NCI-H1092 (cell line): ENCODE data around the gene EFNB3.

Experiments
- DNase-seq: peaks from one replicate; lab custom pipeline; 2025; lab: John Stamatoyannopoulos, UW

The EFNB3 gene

GRCh38 chr17:7717756-7718350 lies 12.9 kb downstream of the EFNB3 start:
- DNase-seq = no peak

- DNase-seq = no peak
Measured at GRCh38 chr17:7719661-7720060, 14.7 kb downstream of the EFNB3 start.

GRCh38 chr17:7720125-7720524 lies 15.1 kb downstream of the EFNB3 start:
- DNase-seq = no peak

DNA sequence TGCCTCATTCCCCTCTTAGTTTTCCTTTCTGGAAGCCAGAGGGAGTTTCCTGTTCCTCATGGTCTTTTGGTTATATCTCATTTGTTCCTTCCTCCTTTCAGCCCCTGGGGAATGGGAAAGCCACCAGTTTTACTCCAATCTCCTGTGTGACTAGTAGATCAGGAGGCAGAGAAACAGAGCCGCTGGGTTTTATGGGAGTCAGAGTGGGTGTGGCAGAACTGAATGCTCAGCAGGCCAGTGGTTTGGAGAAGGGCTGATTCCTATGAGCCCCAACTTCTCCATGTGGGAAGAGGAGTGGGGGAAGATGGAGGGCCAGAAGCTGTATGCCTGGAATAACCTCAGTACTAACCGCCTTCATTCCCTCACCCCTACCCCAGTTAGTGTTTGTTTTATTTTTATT lies 16.6 kb downstream of the EFNB3 start:
- no peak for DNase-seq

- no peak for DNase-seq
Measured at GRCh38 chr17:7727886-7728285, 22.9 kb downstream of the EFNB3 start.

DNA sequence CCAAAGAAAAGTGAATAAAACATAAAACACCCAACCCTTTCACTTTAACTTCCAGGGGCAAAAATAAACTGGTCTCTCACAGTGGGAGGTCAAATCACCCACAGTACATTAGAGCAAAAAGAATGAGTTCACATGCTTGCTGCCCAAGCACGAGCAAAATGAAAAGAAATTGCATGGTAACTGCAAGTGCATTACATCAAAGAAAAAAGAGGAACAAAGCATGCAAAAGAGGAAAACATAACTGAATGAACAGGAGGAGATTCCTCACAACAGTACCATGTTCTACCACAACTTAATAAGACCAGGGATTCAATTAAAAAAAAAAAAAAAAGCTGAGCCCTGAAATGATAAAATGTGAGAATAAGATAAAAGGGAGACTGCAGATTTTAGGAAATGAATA lies 24.8 kb downstream of the EFNB3 start:
- DNase-seq = no peak

DNA sequence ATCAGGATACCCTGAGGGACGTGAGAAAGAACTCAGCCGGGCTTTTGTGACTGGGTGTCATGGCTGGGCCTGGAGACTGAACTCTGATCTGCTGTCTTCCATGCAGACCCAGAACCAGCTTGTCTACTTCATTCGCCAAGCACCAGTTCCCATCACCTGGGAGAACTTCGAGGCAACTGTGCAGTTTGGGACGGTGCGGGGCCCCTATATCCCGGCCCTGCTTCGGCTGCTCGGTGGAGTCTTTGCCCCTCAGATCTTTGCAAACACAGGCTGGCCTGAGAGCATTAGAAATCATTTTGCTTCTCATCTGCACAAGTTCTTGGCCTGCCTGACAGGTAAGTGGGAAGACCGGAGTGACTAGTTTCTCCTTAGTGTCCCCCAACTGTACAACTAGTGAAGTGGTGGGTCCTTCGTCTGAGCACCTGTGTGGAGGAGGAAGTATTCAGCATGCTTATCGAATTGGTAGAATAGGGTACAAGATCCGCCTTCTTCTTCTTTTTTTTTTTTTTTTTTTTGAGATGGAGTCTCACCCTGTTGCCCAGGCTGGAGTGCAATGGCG lies 28.1 kb downstream of the EFNB3 start:
- DNase-seq = no peak

DNA sequence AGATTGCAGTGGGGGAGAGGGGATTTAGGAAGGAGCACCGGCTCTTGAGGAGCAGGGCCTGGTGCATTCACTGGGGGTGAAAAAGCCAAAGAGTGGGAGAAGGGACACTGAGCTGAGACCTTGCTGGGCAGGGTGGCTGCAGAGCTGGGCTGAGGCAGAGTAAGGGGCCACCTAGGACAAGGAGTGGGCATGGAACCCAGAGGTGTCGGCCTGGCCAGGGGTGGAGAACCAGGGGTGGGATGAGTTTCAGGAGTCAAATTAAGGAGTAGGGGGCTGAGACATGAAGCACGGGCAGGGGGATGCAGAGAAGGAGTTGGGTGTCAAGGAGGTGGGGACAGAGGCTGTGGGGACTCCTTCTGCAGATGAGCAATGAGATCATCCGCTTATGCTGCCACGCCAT lies 32.6 kb downstream of the EFNB3 start:
- no peak for DNase-seq

GRCh38 chr17:7739746-7740145 lies 34.7 kb downstream of the EFNB3 start:
- no peak for DNase-seq

DNA sequence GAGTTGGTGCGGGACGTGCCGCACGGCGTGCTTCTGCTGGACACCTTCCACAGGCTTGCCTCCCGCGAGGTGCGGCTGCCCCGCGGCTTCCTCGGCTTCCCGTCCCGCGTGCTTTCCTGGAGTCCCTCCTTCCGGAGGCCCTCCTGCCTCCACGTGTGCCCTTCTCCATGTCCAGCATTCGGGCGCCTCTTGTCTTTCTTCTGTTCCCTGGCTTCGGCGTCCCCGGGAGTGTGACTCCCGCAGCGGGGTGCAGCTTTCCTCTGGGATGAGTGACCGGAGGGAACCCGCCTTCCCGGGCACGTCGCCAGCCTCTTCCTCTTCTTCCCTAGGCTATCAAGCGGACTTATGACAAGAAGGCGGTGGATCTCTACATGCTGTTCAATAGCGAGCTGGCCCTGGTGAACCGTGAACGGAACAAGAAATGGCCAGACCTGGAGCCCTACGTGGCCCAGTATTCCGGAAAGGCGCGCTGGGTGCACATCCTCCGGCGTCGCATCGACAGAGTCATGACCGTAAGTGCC lies 35.5 kb downstream of the EFNB3 start:
- DNase-seq = peak; percentile 11

- no peak for DNase-seq
Measured at GRCh38 chr17:7742729-7743128, 37.7 kb downstream of the EFNB3 start.

DNA sequence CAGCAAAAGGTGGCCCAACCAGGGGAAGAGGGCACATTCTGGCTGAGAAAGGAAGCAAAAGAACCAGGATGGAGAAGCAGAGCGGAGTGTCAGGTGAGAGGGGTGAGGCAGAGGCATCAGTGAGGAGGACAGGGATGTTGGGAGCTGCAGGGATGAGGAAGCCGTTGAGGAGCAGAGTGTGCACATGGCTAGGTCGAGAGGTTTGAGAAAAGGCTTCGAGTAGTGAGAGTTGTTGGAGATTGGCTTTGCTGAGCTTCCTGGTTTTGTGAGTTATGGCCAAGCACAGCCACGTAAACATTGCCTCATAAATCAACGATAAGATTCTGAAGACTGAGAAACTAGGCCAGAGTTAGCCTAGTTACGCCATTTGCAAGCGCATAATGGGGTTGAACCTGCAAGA lies 39.4 kb downstream of the EFNB3 start:
- DNase-seq = no peak

DNA sequence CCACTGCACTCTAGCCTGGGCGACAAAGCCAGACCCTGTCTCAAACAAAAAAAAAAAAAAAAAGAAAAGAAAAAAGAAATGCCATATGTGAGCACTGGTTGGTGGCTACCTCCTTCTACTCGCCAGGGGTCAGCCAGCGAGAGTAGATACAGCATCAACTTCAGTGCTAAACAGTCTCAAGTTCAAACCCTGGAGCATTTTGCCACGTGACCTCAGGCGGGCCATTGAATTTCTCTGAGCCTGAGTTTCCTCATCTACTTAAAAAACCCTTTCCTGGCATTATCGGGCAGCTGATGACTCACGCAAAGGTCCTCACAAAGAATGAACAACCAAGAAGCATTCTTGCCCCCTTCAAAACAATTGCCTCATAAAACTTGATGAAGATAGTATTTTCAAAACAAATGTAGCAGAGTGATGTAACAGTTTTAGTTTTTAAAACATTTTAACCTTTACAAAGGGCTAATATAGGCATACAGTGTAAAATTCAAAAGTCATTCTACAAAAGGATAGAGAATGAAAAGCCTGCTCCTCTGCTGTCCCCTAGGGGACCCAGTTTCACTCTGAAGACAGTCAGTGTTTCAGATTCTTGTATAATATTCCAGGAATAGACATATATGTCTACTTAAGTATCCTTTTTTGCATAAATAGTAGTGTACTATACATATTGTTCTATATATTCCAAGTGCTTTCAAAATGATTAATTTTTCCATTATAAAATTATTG lies 40.9 kb downstream of the EFNB3 start:
- no peak for DNase-seq

DNA sequence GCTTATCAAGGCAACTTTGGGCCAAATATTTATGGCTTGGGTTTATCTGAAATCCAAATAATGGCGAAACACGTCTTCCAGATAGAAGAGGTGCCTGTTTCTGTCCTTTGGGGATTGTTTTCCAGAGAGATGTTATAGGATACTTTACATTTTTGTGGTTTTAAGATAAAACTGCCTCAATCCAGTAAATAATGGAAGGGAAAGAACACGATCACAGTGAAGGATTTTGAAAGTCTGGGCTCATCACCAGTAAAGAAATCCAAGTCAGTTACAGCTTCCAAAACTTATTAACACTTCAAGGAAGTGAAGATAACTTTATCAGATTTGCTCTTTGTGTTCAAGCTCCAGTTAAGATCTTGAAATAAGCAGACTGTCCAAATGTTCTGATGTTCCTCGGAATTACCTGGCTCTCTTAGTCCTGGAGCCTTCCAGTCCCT lies 42.7 kb downstream of the EFNB3 start:
- no peak for DNase-seq

DNA sequence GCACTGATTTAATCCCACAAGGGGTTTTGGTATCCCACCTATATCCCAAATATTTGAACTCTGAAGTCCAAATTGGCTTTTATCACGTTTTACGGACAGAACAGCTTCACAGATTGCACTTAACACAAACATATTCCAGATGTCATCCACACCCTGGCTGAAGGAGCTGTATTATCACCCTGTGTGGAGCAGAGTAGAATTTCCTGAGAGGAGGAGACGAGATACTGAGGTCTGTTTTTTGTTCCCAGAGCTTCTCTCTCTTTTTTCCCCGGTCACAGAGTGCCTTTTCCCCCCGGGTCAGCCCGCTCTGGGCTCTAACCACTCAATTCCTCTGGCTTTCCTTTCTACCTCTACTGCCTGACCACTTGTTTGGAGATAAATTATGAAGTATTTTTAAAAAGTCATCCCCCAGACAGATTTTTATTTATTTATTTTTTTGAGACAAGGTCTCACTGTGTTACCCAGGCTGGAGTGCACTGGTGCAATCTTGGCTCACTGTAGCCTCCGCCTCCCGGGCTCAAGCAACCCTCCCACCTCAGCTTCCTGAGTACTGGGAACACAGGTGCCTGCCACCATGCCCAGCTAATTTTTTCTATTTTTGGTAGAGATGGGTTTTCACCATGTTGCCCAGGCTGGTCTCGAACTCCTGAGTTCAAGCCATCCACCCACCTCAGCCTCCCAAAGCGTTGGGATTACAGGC lies 43.2 kb downstream of the EFNB3 start:
- DNase-seq = no peak

DNA sequence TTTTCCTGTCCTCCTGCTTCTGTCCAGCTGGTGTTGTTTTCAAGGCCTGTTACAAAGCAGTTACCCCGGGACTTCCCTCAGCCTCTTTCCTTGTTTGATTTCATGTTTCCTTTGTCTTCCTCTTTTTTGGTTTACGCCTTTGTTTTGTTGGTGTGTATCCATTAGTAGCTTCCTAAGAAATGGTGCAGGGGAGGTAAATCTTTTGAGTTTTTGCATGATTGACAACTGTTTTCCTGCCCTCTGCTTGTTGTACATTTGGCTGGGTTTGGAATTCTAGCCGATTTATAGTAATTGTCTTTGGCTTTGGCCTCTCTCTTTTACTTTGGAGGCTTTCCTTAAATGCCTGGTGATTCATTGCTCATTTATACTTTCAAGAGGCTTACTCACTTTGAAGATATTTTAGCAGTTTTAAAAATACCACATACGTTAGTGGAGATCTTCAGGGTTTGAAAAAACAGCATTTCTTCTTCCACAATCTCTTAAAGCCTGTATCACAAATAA lies 45.4 kb downstream of the EFNB3 start:
- DNase-seq = no peak

DNA sequence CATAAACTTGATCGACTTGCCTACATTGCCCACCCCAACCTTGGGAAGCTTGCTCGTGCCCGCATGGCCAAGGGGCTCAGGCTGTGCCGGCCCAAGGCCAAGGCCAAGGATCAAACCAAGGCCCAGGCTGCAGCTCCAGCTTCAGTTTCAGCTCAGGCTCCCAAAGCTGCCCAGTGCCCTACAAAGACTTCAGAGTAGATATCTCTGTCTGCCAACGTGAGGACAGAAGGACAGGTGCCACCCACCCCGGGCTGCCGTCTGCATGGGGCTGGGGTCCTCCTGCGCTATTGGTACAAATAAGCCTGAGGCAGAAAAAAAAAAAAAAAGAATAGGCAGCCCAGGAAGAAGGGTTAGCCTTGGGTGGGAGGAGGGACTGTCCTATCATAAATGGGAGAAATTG lies 49.7 kb downstream of the EFNB3 start:
- DNase-seq = no peak

DNA sequence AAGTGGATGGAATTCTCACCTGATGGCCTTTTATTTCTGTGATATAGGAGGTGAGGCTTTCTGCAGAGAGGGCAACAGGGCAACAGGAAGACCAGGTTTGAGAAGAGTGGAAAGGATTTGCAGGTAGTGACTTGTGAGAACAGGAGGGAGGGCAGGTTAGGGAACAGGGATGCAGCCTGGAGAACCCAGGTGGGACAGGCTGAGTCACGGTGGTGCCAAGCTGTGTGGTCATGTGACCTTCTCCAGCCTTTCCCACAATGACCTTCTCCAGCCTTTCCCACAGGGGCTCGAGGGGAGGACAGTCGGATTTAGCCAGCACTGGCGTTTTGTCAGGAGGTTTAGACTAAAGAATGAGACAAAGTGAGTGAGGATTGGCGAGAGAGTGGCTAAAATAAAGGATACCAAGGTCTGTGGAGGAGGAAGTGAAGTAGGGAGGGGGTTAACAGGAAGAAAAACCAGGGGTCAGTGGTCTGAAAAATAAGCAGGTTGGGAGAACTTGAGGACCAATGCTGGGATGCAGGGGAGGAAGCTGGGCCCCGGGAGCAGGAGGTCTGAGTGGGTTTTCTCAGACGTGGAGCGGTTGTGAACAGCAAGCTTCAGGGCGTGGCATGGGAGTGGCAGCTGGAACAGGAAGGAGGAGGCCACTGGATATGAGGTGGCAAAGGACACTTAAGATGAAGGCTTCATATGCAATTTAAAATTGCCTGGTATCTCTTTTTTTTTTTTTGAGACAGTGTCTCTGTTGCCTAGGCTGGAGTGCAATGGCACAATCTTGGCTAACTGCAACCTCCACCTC lies 50.3 kb downstream of the EFNB3 start:
- DNase-seq = no peak

DNA sequence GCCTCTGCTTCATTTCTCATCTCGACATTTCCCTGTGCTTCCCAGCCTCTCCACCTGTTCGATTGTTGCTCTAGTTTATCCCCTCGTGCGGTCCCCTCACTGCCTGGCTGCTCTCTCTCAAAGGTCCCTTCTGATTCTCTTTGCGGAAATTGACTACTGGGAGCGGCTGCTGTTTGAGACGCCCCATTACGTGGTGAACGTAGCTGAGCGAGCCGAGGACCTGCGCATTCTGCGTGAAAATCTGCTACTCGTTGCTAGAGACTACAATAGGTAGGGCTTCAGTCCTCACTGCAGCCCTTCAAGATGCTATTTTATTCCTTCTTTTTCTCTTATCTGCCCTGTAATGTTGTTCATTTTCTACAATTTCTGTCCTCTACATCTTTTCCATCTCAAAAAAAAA lies 52.0 kb downstream of the EFNB3 start:
- DNase-seq = no peak
